HG03064 (cell line): ENCODE measurements around the gene GPR148.

Source experiments
- ATAC-seq: cut with Tn5 transposase; IDR thresholded peaks from one replicate; pipeline ENCODE4 v1.9.1; 2021; ENCODE audit warnings: low read depth; ENCODE audit not compliant: unreplicated experiment

Gene GPR148

GRCh38 chr2:130744287-130745117 lies 15.6 kb downstream of the GPR148 start:
- no peak for ATAC-seq

GRCh38 chr2:130749078-130749477 lies 20.2 kb downstream of the GPR148 start:
- no peak for ATAC-seq

- no peak for ATAC-seq
Measured at GRCh38 chr2:130749641-130750040, 20.8 kb downstream of the GPR148 start.

GRCh38 chr2:130754811-130755210 lies 25.9 kb downstream of the GPR148 start:
- ATAC-seq: no peak

- no peak for ATAC-seq
Measured at GRCh38 chr2:130755256-130756052, 26.6 kb downstream of the GPR148 start, which contains the start of gene AMER3. Gene AMER3, plus strand, starts transcription at chr2:130755540. Its CDS starts 6,533 bp downstream, at chr2:130762073.

- no peak for ATAC-seq
Measured at GRCh38 chr2:130756053-130756873, 27.4 kb downstream of the GPR148 start.

GRCh38 chr2:130756874-130757668 lies 28.2 kb downstream of the GPR148 start:
- no peak for ATAC-seq

- ATAC-seq: no peak
Measured at GRCh38 chr2:130759906-130760753, 31.3 kb downstream of the GPR148 start.

GRCh38 chr2:130760754-130761751 lies 32.2 kb downstream of the GPR148 start:
- no peak for ATAC-seq

GRCh38 chr2:130762031-130762909 lies 33.4 kb downstream of the GPR148 start:
- ATAC-seq: no peak

GRCh38 chr2:130762910-130763385 lies 34.1 kb downstream of the GPR148 start:
- no peak for ATAC-seq

- ATAC-seq: no peak
Measured at GRCh38 chr2:130763405-130763804, 34.5 kb downstream of the GPR148 start.

GRCh38 chr2:130764035-130764820 lies 35.4 kb downstream of the GPR148 start:
- ATAC-seq: no peak

GRCh38 chr2:130764821-130765115 lies 35.9 kb downstream of the GPR148 start:
- ATAC-seq: no peak

GRCh38 chr2:130765464-130765863 lies 36.6 kb downstream of the GPR148 start:
- no peak for ATAC-seq

GRCh38 chr2:130766037-130766436 lies 37.2 kb downstream of the GPR148 start:
- ATAC-seq: no peak
